Heart left ventricle (tissue), 16 donors: ENCODE measurements around the gene KCTD10. TPM values are rescaled to one million over a fixed set of nuclear protein-coding genes. Genes with fewer than 3 reads are reported as not detected.

Experiments used
- ATAC-seq, 4 donors: fragments of 200-7000 bp; cut with Tn5 transposase; one replicate each; pipeline ENCODE4 v1.9.1; 2020 to 2022; ENCODE audit warnings: moderate library complexity in 4 of 4, mild to moderate bottlenecking in 3 of 4, moderate number of reproducible peaks in 1 of 4
- DNase-seq, 5 donors: peaks; one replicate each; pipeline ENCODE4 v3.0.0-alpha.2; 2020
- H3K27ac ChIP-seq, 12 donors: fragments of 200-600 bp; sonication (generic) in 4 of 12; one replicate each; pipeline versions ENCODE4 v1.5.0 to v1.8.0; 2016 to 2022; ENCODE audit warnings: mild to moderate bottlenecking in 2 of 12
- H3K27me3 ChIP-seq, 9 donors: fragments of 200-600 bp; sonication (generic) in 2 of 9; one replicate each; pipeline versions ENCODE4 v1.5.1 to v1.8.0; 2016 to 2022; ENCODE audit warnings: mild to moderate bottlenecking in 3 of 9
- H3K36me3 ChIP-seq, 9 donors: fragments of 200-600 bp; sonication (generic) in 2 of 9; one replicate each; pipeline versions ENCODE4 v1.5.0 to v1.8.0; 2018 to 2022; ENCODE audit warnings: mild to moderate bottlenecking in 2 of 9
- H3K4me1 ChIP-seq, 12 donors: fragments of 200-600 bp; sonication (generic) in 4 of 12; one replicate each; pipeline versions ENCODE4 v1.5.0 to v1.8.0; 2016 to 2022; ENCODE audit warnings: mild to moderate bottlenecking in 3 of 12
- H3K4me3 ChIP-seq, 12 donors: fragments of 200-600 bp; sonication (generic) in 4 of 12; one replicate each; pipeline versions ENCODE4 v1.5.0 to v1.8.0; 2017 to 2022; ENCODE audit warnings: mild to moderate bottlenecking in 9 of 12, moderate library complexity in 4 of 12
- H3K9me3 ChIP-seq, 12 donors: fragments of 200-600 bp; sonication (generic) in 4 of 12; one replicate each; pipeline versions ENCODE4 v1.5.0 to v1.8.0; 2016 to 2022; ENCODE audit warnings: mild to moderate bottlenecking in 1 of 12
- POLR2A ChIP-seq, 2 donors: fragments of 450-650 bp; IDR thresholded peaks; one replicate each; pipeline ENCODE4 v1.6.1; 2017; ENCODE audit warnings: antibody characterized with exemption in 2 of 2, mild to moderate bottlenecking in 2 of 2, moderate library complexity in 2 of 2
- WGBS, 4 donors: extraction: QIAGEN DNeasy Blood & Tissue Kit in 2 of 4; methylation state at CpG; one replicate each; pipeline versions ENCODE4 v1.1.5 to v1.1.7; 2013 to 2018; 5-methylcytosine and 5-hydroxymethylcytosine counted together
- intact Hi-C, 10 donors: fragments of 100-400 bp; cut with DNase I; formaldehyde crosslinking; loops; one replicate each; pipeline versions ENCODE4 v1.11.1 to v1.14.2; 2022
- polyA plus RNA-seq, 2 donors: library from polyadenylated mRNA; stranded (reverse); fragments of 200-250 nt; gene quantifications; one replicate each; pipeline ENCODE4 v1.2.3, GENCODE V29; 2013
- total RNA-seq, 9 donors: library from RNA; depleted of rRNA in 2 of 9; stranded (reverse); fragments of >200 nt in 2 of 9; fragmentation: NEBNext Ultra II Directional in 3 of 9; extraction: Animal tissue kit (Norgen Biotek cat#: 25700) in 3 of 9; gene quantifications; one replicate each; pipeline versions ENCODE4 v1.1.0 to v1.2.4, GENCODE V29; 2016 to 2023
- TF ChIP-seq, protein P1 (sequence below), 12 donors: fragments of 200-600 bp; sonication (generic) in 4 of 12; IDR thresholded peaks; one replicate each; pipeline versions ENCODE4 v1.5.0 to v1.8.0; 2018 to 2022; ENCODE audit warnings: antibody characterized with exemption in 12 of 12, mild to moderate bottlenecking in 5 of 12
- donor health status: ischemic (EF 13 %, LVEDD 7.1; RV severe dilation, severe dysfunction).
- donor health status: healthy with polysubstance abuse.
- donor health status: DM: no; HTN: yes; CAD: no.
- donor health status: DM: no; HTN: no; CAD: no.
- donor health status: ischemic (EF 25% LVEDD 6.9; RV normal size, moderate dysfunction).
- donor health status: ischemic (EF 25% LVEDD 5.7; RV mildly dilated, moderate dysfunction).
- donor health status: healthy.
- donor health status: DM: yes; HTN: yes; CAD: no.
- donor health status: ischemic (EF 35%, LVEDD 5.7; RV mildly dilated, moderate dysfunction).
- donor health status: nonischemic (EF 11% LVEDD 7.7; RV severe dilation, severe dysfunction).
- donor health status: DM: yes; HTN: yes; CAD: no.
- donor health status: PGD.
- donor health status: ischemic (EF 29% LVEDD 5.4; RV normal size, mild dysfunction).
- donor health status: nonischemic (EF 23%, LVEDD 6.1; RV moderate dilation, normal function).

Gene KCTD10
- total and polyA plus RNA-seq, 11 donors, result 9.5 to 52.3 (median 37.1) TPM

DNA sequence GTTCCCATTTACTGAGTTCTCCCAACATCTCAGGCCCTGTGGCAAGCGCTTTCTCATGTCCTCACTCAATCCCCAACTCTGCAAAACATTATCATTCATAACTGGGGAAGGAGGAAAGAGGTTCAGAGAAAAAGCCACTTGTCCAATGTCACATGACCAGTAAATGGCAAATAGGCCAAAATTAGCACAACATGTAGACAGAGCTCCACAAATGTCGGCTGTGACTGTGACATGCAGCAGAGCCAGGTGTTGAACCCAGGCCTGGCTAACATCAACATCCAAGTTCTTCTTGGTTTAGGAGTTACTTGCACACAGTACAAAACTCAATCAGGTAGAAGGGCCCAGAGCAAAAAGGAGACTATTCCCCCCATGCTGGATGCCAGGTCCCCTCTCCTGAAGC, 10.8 kb downstream of the KCTD10 start:
- Histone ChIP-seq H3K36me3 (peaks cover 0 to 62% (median 27%) of the 10 kb centered on the region in 9 donors), H3K4me3 (no peak overlapping the region), H3K9me3 (no peaks in the 10 kb centered on the region), H3K27me3 (no peaks in the 10 kb centered on the region), H3K27ac (peak overlapping the region in 11 of 12 donors; percentile 71 to 100 (median 96)), H3K4me1 (peaks cover 53 to 95% (median 83%) of the 10 kb centered on the region in 12 donors)
- DNase-seq (no peak), ATAC-seq (peak in 1 of 4 donors; percentile 7)
- intact Hi-C loops, result no loop called here
- 53 to 66% (median 57%) methylated on average over 2 of the region's 2 CpGs for WGBS, 4 donors
- TF ChIP-seq, protein P1, sequence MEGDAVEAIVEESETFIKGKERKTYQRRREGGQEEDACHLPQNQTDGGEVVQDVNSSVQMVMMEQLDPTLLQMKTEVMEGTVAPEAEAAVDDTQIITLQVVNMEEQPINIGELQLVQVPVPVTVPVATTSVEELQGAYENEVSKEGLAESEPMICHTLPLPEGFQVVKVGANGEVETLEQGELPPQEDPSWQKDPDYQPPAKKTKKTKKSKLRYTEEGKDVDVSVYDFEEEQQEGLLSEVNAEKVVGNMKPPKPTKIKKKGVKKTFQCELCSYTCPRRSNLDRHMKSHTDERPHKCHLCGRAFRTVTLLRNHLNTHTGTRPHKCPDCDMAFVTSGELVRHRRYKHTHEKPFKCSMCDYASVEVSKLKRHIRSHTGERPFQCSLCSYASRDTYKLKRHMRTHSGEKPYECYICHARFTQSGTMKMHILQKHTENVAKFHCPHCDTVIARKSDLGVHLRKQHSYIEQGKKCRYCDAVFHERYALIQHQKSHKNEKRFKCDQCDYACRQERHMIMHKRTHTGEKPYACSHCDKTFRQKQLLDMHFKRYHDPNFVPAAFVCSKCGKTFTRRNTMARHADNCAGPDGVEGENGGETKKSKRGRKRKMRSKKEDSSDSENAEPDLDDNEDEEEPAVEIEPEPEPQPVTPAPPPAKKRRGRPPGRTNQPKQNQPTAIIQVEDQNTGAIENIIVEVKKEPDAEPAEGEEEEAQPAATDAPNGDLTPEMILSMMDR (IDR thresholded peaks at IDR 0.05), result no peak
- TF ChIP-seq POLR2A (IDR thresholded peaks at IDR 0.05), result no peak

DNA sequence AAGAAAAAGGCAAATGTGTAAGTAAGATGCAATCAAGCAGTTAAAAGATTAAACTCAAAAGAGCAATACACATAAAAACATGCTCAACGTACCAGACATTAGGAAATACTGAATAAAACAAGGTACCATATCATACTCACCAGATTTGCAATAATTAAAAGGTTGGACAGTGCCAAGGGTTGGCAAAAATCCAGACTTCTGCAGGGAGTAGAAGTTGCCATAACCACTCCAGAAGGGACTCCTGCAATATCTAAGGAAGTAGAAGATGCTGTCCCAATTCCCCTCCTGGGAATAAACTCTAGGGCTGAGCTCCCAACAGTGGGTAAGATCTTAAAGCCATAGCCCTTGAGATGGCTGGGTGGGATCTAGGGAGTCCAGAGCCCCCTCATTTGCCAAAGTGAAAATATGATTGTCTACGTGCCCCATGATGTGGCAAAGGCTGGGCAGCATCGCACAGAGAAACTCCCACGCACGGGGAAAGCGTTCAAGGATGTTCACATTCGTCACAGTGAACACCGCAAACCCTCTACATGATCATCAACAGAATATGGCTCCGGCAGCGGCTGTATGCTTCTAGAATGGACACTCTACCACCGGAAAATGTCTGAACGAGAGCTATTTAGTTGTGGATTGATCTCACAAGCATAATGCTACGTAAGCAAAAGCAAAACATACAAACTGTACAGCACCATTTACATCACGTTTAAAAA, 12.3 kb downstream of the KCTD10 start:
- 87 to 90% (median 89%) methylated on average over 14 of the region's 14 CpGs for WGBS, 4 donors
- intact Hi-C loops, result no loop called here
- TF ChIP-seq POLR2A (IDR thresholded peaks at IDR 0.05), result no peak
- TF ChIP-seq, protein P1 (IDR thresholded peaks at IDR 0.05), result no peak
- no peaks in the 10 kb centered on the region for H3K27me3 ChIP-seq
- peaks cover 0 to 60% (median 32%) of the 10 kb centered on the region in 9 donors for H3K36me3 ChIP-seq
- no peaks in the 10 kb centered on the region for H3K9me3 ChIP-seq
- peaks cover 64 to 98% (median 91%) of the 10 kb centered on the region in 12 donors for H3K4me1 ChIP-seq
- DNase-seq (no peak), ATAC-seq (no peak)
- H3K4me3 ChIP-seq, result no peak overlapping the region
- peak overlapping the region in 11 of 12 donors; percentile 93 to 100 (median 96) for H3K27ac ChIP-seq

GRCh38 chr12:109463756-109464155, 13.3 kb downstream of the KCTD10 start:
- peaks cover 0 to 57% (median 32%) of the 10 kb centered on the region in 9 donors for H3K36me3 ChIP-seq
- H3K4me3 ChIP-seq, result peak overlapping the region in 9 of 12 donors; percentile 8 to 38 (median 29)
- H3K4me1 ChIP-seq, result peaks cover 64 to 98% (median 94%) of the 10 kb centered on the region in 12 donors
- no peaks in the 10 kb centered on the region for H3K9me3 ChIP-seq
- H3K27me3 ChIP-seq, result no peaks in the 10 kb centered on the region
- TF ChIP-seq POLR2A (IDR thresholded peaks at IDR 0.05), result no peak
- TF ChIP-seq, protein P1 (IDR thresholded peaks at IDR 0.05), result no peak
- no peak for ATAC-seq
- H3K27ac ChIP-seq, result peak overlapping the region; percentile 89 to 100 (median 96)
- intact Hi-C loops, result no loop called here
- 20 to 33% (median 27%) methylated on average over 5 of the region's 5 CpGs for WGBS, 4 donors
- no peak for DNase-seq

DNA sequence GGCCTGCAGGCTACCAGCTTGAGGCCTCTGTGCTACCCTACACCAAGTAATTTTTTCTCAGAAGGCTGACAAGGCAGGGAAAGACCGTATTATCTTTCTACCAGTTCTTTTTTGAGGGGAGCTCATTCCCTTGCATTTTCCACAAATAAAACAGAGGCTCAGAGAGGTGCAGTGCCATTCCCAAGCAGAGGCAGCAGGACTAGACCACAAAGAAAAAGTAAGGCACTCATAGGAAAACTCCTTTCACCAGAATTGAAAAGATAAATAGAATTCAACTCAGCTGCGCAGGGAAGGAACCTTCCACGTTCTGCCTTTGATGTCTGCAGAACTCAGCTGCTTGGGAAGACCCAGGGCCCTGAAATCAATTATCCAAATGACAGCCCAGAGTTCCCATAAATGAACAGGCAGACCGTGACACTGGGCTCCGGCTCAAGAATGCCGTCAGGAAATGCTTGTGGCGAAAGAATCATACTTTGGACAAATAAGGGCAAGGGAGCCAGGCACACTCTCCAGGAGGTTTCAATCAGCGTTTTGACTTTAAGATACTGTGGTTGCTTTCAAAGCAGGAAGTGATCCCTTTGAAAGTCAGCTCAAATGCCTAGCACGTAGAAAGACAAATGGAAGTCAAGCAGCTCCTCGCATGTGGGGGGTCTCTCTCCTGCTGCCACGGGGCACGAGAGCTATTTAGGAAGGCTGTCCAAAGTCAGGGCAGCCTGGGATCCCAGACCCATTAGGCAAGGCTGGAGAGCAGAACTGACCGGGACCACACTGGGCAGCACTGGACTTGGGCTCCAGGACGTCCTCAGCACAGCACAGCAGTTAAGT, 14.0 kb downstream of the KCTD10 start:
- no peaks in the 10 kb centered on the region for H3K9me3 ChIP-seq
- peaks cover 0 to 54% (median 29%) of the 10 kb centered on the region in 9 donors for H3K36me3 ChIP-seq
- ATAC-seq (peak; percentile 72 to 85 (median 76)), DNase-seq (peak; percentile 80 to 92 (median 86))
- TF ChIP-seq, protein P1 (IDR thresholded peaks at IDR 0.05), result peak in 1 of 12 donors; percentile 4
- no peak for TF ChIP-seq POLR2A (IDR thresholded peaks at IDR 0.05)
- WGBS, 4 donors, result 1 to 8% (median 4%) methylated on average over 14 of the region's 14 CpGs
- intact Hi-C loops, result loop anchor here in 1 of 10 donors (1.0 kb wide), 1 partner anchor 14 kb away; the partner anchor contains the start of genes KCTD10 and UBE3B
- H3K27ac ChIP-seq, result peak overlapping the region; percentile 89 to 100 (median 96)
- H3K4me1 ChIP-seq, result peaks cover 61 to 100% (median 96%) of the 10 kb centered on the region in 12 donors
- peak overlapping the region in 9 of 12 donors; percentile 8 to 38 (median 29) for H3K4me3 ChIP-seq
- no peaks in the 10 kb centered on the region for H3K27me3 ChIP-seq
